Keratinocyte (primary cell): ENCODE data around the gene INSYN2A. TPM values are rescaled to one million over a fixed set of nuclear protein-coding genes. Genes with fewer than 3 reads are reported as not detected.

ENCODE experiments used
- DNase-seq: peaks from one replicate; pipeline ENCODE4 v3.0.0-alpha.2; 2011; ENCODE audit warnings: low read depth, missing footprints, low spot score
- FAIRE-seq: peaks from 2 replicates; lab custom pipeline; 2011; peaks lifted over from hg19 to GRCh38; lab: Jason Lieb, UNC
- H2AFZ ChIP-seq: 2 replicates; pipeline ENCODE4 v1.6.0; 2012; ENCODE audit warnings: low read length, control low read depth, inconsistent platforms; ENCODE audit not compliant: control insufficient read depth
- H3K27ac ChIP-seq: 2 replicates; pipeline ENCODE4 v1.5.1; 2011; ENCODE audit warnings: low read length; ENCODE audit not compliant: control insufficient read depth, insufficient read depth
- H3K27me3 ChIP-seq: 3 replicates; pipeline ENCODE4 v1.6.0; 2011; ENCODE audit warnings: low read length; ENCODE audit not compliant: control insufficient read depth, insufficient read depth; ENCODE audit errors: extremely low read depth
- H3K36me3 ChIP-seq, 2 experiments: 2 replicates in 1 of 2; 3 replicates in 1 of 2; pipeline ENCODE4 v1.5.1; 2011; ENCODE audit warnings: low read length in 2 of 2, mild to moderate bottlenecking in 1 of 2; ENCODE audit not compliant: control insufficient read depth in 2 of 2, insufficient read depth in 2 of 2; ENCODE audit errors: extremely low read depth in 1 of 2
- H3K4me1 ChIP-seq: 3 replicates; pipeline ENCODE4 v1.5.1; 2011; ENCODE audit warnings: low read length; ENCODE audit not compliant: control insufficient read depth, insufficient read depth; ENCODE audit errors: extremely low read depth
- H3K4me2 ChIP-seq: 3 replicates; pipeline ENCODE4 v1.6.0; 2011; ENCODE audit warnings: low read depth, low read length; ENCODE audit not compliant: control insufficient read depth, insufficient read depth; ENCODE audit errors: extremely low read depth
- H3K4me3 ChIP-seq, 3 experiments: fragments of 200-600 bp in 1 of 3; sonication (generic) in 1 of 3; 2 replicates in 2 of 3; 3 replicates in 1 of 3; pipeline ENCODE4 v1.5.1; 2011 to 2016; ENCODE audit warnings: low read length in 3 of 3, mild to moderate bottlenecking in 3 of 3, control low read depth in 2 of 3, inconsistent platforms in 1 of 3, low read depth in 1 of 3, mixed read lengths in 1 of 3, mixed run types in 1 of 3, moderate library complexity in 1 of 3; ENCODE audit not compliant: control insufficient read depth in 2 of 3, insufficient read depth in 2 of 3; ENCODE audit errors: extremely low read depth in 1 of 3
- H3K79me2 ChIP-seq: 2 replicates; pipeline ENCODE4 v1.6.0; 2012; ENCODE audit warnings: low read length; ENCODE audit not compliant: control insufficient read depth, insufficient read depth
- H3K9ac ChIP-seq: 3 replicates; pipeline ENCODE4 v1.6.0; 2011; ENCODE audit warnings: low read length; ENCODE audit not compliant: control insufficient read depth, insufficient read depth; ENCODE audit errors: extremely low read depth
- H3K9me1 ChIP-seq: 3 replicates; pipeline ENCODE4 v1.6.0; 2011; ENCODE audit warnings: low read length; ENCODE audit not compliant: control insufficient read depth, insufficient read depth; ENCODE audit errors: extremely low read depth
- H3K9me3 ChIP-seq: 2 replicates; pipeline ENCODE4 v1.5.1; 2012; ENCODE audit warnings: low read depth, low read length; ENCODE audit not compliant: control insufficient read depth
- H4K20me1 ChIP-seq: 3 replicates; pipeline ENCODE4 v1.6.0; 2011; ENCODE audit warnings: low read length; ENCODE audit not compliant: control insufficient read depth, insufficient read depth; ENCODE audit errors: extremely low read depth
- CTCF ChIP-seq, 3 experiments: IDR thresholded peaks in 1 of 3; conservative IDR thresholded peaks in 1 of 3; optimal IDR thresholded peaks in 1 of 3; 2 replicates in 2 of 3; 3 replicates in 1 of 3; pipeline versions ENCODE3 to v1.5.1; 2011; ENCODE audit warnings: low read length in 3 of 3, mild to moderate bottlenecking in 3 of 3, moderate library complexity in 2 of 3, control low read depth in 1 of 3, inconsistent platforms in 1 of 3; ENCODE audit not compliant: insufficient read depth in 2 of 3; ENCODE audit errors: extremely low read depth in 1 of 3
- EZH2 ChIP-seq: IDR thresholded peaks from one replicate; pipeline ENCODE4 v1.6.1; 2012; ENCODE audit warnings: inconsistent platforms, mild to moderate bottlenecking, low read length, moderate library complexity
- dilution Hi-C: fragments of 300-500 bp; cut with MboI; formaldehyde crosslinking; loops from one replicate; pipeline ENCODE4 v1.7.0; 2020; ENCODE audit warnings: low sequenced_read_pairs; ENCODE audit not compliant: extremely low pct_ligation_motif_present
- polyA plus RNA-seq, 5 experiments: library from polyadenylated mRNA; depleted of rRNA in 3 of 5; stranded (reverse) in 3 of 5; stranded (forward) in 1 of 5; unstranded in 1 of 5; fragments of >200 nt; gene quantifications; 1 replicate in 1 of 5; 2 replicates in 3 of 5; 3 replicates in 1 of 5; pipeline versions ENCODE4 v1.2.1 to v1.2.3, GENCODE V29; 2011 to 2012; ENCODE audit warnings: missing spikeins in 2 of 5, low read depth in 1 of 5, low replicate concordance in 1 of 5

INSYN2A gene
- polyA plus RNA-seq, 1 donor (not counting 4 experiments of a cell fraction or from before 2014, with no cell fraction given) = not detected

- H3K4me2 ChIP-seq = no peak overlapping the region
- dilution Hi-C loops = no loop called here
- TF ChIP-seq EZH2 (no peak), CTCF (optimal IDR thresholded peaks at IDR 0.05 in 1 of 3, IDR thresholded peaks at IDR 0.05 in 1 of 3, conservative IDR thresholded peaks at IDR 0.05 in 1 of 3; ENCODE audit: extremely low read depth in 1 of 3, insufficient read depth in 2 of 3, low read length in 3 of 3) (no peak)
- DNase-seq (no peak), FAIRE-seq (no peak)
- no peak overlapping the region for H3K27ac ChIP-seq
- H3K27me3 ChIP-seq = no peaks in the 10 kb centered on the region
- H4K20me1 ChIP-seq = no peaks in the 10 kb centered on the region
- H3K79me2 ChIP-seq = no peaks in the 10 kb centered on the region
- no peak overlapping the region for H3K9ac ChIP-seq
- H3K9me1 ChIP-seq = no peaks in the 10 kb centered on the region
- peaks cover 4 to 6% of the 10 kb centered on the region in 2 experiments for H3K36me3 ChIP-seq
- H3K9me3 ChIP-seq = no peaks in the 10 kb centered on the region
- H3K4me1 ChIP-seq = peaks cover 12% of the 10 kb centered on the region
- no peak overlapping the region for H2AFZ ChIP-seq
- no peak overlapping the region for H3K4me3 ChIP-seq
Measured at GRCh38 chr10:127159648-127160245, 36.6 kb downstream of the INSYN2A start.

GRCh38 chr10:127158662-127159061, 37.7 kb downstream of the INSYN2A start:
- Histone ChIP-seq H3K4me1 (peaks cover 9% of the 10 kb centered on the region), H3K4me3 (no peak overlapping the region), H4K20me1 (no peaks in the 10 kb centered on the region), H3K9ac (no peak overlapping the region), H3K4me2 (no peak overlapping the region), H2AFZ (no peak overlapping the region), H3K36me3 (peaks cover 4 to 6% of the 10 kb centered on the region in 2 experiments), H3K9me1 (no peaks in the 10 kb centered on the region), H3K27me3 (no peaks in the 10 kb centered on the region), H3K9me3 (no peaks in the 10 kb centered on the region), H3K79me2 (no peaks in the 10 kb centered on the region), H3K27ac (no peak overlapping the region)
- TF ChIP-seq CTCF (optimal IDR thresholded peaks at IDR 0.05 in 1 of 3, IDR thresholded peaks at IDR 0.05 in 1 of 3, conservative IDR thresholded peaks at IDR 0.05 in 1 of 3; ENCODE audit: extremely low read depth in 1 of 3, insufficient read depth in 2 of 3, low read length in 3 of 3) = no peak
- TF ChIP-seq EZH2 = no peak
- FAIRE-seq (no peak), DNase-seq (no peak)
- dilution Hi-C loops = no loop called here
